ENCODE results near the gene TAS1R3.

The TAS1R3 gene

DNA sequence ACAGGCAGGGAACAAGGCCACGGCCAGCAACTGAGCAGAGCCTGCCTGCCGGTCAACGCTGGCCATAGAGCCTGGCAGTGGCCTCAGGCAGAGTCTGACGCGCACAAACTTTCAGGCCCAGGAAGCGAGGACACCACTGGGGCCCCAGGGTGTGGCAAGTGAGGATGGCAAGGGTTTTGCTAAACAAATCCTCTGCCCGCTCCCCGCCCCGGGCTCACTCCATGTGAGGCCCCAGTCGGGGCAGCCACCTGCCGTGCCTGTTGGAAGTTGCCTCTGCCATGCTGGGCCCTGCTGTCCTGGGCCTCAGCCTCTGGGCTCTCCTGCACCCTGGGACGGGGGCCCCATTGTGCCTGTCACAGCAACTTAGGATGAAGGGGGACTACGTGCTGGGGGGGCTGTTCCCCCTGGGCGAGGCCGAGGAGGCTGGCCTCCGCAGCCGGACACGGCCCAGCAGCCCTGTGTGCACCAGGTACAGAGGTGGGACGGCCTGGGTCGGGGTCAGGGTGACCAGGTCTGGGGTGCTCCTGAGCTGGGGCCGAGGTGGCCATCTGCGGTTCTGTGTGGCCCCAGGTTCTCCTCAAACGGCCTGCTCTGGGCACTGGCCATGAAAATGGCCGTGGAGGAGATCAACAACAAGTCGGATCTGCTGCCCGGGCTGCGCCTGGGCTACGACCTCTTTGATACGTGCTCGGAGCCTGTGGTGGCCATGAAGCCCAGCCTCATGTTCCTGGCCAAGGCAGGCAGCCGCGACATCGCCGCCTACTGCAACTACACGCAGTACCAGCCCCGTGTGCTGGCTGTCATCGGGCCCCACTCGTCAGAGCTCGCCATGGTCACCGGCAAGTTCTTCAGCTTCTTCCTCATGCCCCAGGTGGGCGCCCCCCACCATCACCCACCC lies at the start of gene TAS1R3:
Gene TAS1R3 (plus strand): TSS at position 213 of the 898 bp plus-strand sequence. CDS start 66 bp downstream, at position 279.
- no peak for DNase-seq (ENCODE audit: low read depth, low spot score)
- in situ Hi-C loops (cut with HindIII; ENCODE audit: low sequenced_read_pairs) = no loop called here
- TF ChIP-seq, protein P1, sequence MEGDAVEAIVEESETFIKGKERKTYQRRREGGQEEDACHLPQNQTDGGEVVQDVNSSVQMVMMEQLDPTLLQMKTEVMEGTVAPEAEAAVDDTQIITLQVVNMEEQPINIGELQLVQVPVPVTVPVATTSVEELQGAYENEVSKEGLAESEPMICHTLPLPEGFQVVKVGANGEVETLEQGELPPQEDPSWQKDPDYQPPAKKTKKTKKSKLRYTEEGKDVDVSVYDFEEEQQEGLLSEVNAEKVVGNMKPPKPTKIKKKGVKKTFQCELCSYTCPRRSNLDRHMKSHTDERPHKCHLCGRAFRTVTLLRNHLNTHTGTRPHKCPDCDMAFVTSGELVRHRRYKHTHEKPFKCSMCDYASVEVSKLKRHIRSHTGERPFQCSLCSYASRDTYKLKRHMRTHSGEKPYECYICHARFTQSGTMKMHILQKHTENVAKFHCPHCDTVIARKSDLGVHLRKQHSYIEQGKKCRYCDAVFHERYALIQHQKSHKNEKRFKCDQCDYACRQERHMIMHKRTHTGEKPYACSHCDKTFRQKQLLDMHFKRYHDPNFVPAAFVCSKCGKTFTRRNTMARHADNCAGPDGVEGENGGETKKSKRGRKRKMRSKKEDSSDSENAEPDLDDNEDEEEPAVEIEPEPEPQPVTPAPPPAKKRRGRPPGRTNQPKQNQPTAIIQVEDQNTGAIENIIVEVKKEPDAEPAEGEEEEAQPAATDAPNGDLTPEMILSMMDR (IDR thresholded peaks at IDR 0.05; ENCODE audit: low read depth, low read length) = no peak
- no peak within 1 kb of the TSS for H3K4me3 ChIP-seq (ENCODE audit: low read depth, low read length)

DNA sequence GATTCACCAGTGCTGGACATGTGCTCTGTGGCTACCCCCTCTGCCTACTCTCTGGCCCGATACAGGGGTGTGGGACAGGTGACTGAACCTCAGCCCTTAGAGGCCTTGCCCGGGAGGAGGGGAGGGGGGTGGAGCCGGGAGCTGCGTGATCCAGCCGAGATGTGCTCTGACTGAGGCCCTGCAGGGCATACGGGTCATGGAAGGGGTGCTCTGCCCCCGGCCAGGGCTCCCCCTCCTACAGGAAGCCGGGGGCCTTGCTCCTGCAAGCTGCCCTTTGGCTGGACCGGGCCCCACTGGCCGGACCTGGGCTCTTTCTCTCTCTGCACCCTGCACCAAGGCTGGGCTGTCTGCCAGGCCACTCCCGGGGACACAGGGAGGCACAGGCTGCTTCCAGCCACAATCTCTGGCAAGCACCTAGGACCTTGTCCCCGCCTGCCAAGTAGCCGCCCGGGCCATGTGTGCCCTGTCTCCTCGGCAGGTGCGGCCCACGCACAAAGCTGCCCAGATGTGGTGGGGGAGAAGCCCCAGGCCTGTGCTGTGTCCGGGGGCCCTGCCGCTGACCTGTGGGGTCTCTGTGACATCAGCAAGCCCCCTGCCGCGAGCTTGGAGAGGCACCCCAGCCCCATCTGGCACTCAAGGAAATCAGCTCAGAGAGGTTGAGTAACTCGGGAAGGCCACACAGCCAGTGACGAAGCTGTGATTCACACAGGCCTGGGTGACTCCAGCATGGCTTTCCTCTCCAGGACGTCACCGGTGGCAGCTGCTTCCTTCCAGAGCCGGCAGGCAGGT lies 49.4 kb upstream of the TAS1R3 start:
- in situ Hi-C loops (cut with HindIII; ENCODE audit: low sequenced_read_pairs) = no loop called here
- TF ChIP-seq, protein P1 (IDR thresholded peaks at IDR 0.05; ENCODE audit: low read depth, low read length) = no peak
- no peak for DNase-seq (ENCODE audit: low read depth, low spot score)
- H3K4me3 ChIP-seq (ENCODE audit: low read depth, low read length) = no peak overlapping the region

DNA sequence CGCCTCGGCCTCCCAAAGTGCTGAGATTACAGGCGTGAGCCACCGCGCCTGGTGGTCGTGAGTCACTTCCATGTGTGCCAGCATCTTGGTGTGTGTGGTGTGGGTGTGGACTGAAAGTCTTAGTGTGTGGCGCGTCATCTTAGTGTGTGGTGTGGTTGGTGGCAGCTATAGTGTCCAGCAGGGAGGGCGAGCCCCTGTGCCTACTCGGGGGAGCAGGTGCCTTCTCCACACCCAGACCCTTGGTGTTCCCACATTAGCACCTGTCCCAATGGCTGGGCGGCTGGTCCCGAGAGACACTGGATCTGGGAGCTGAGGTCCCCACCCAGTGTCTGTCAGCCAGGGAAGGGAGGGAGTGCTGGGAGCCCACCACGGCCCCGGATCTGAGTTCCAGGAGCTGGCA lies 48.1 kb upstream of the TAS1R3 start:
- in situ Hi-C loops (cut with HindIII; ENCODE audit: low sequenced_read_pairs) = no loop called here
- TF ChIP-seq, protein P1 (IDR thresholded peaks at IDR 0.05; ENCODE audit: low read depth, low read length) = no peak
- H3K4me3 ChIP-seq (ENCODE audit: low read depth, low read length) = no peak overlapping the region
- DNase-seq (ENCODE audit: low read depth, low spot score) = no peak

DNA sequence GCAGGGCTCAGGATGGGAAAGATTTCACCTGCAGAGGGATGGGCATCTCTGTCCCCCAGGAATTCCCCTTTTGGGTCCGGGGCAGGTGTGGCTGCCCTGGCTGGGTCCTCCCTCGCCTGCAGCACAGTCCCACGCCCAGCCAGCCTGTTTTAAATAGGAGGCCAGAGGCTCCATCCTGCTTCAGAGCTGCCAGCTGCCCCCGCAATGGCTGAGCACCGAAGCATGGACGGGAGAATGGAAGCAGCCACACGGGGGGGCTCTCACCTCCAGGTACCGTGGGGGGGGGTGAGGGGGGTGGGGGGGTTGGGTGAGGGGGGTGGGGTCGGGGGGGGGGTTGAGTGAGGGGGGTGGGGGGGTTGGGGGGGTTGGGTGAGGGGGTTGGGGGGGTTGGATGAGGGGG lies 47.3 kb upstream of the TAS1R3 start:
- in situ Hi-C loops (cut with HindIII; ENCODE audit: low sequenced_read_pairs) = no loop called here
- no peak overlapping the region for H3K4me3 ChIP-seq (ENCODE audit: low read depth, low read length)
- no peak for DNase-seq (ENCODE audit: low read depth, low spot score)
- TF ChIP-seq, protein P1 (IDR thresholded peaks at IDR 0.05; ENCODE audit: low read depth, low read length) = peak; percentile 3

DNA sequence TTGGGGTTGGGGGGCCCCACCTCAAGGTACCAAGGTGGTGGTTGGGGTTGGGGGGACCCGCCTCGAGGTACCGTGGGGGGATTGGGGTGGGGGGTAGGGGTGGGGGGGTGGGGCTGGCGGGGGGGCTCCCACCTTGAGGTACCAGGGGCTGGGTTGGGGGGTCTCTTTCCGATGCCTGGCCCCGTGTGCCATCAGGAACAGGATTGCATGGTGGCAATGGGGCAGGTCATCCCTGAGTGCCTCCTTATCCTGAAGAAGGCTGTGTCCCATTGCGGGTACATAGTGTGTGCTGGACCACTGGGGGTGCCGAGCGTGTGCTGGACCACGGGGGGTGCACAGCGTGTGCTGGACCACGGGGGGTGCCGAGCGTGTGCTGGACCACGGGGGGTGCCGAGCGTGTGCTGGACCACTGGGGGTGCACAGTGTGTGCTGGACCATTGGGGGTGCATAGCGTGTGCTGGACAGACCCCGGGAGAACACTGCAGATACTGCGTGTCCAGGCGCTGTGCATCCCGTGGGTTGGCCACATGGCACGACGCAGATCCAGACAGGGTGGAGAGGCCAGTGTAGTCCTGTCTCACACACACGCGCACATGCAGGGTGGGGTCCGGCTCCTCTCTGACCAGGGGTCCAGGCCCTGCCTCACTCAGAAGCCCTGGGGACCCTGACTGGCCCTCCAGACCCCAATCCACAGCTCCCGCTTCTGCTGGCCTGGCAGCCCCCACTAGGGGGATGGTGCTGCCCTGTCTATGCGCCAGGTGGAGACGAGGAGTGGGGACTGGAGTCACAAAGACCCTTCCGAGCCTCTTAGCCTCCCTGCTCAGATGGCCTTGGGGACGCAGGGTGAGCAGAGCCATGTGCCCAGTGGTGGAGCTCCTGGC lies 46.6 kb upstream of the TAS1R3 start:
- in situ Hi-C loops (cut with HindIII; ENCODE audit: low sequenced_read_pairs) = no loop called here
- no peak overlapping the region for H3K4me3 ChIP-seq (ENCODE audit: low read depth, low read length)
- no peak for DNase-seq (ENCODE audit: low read depth, low spot score)

More for the DNA sequence above, 46.6 kb upstream of the TAS1R3 start:
- TF ChIP-seq, protein P1 (IDR thresholded peaks at IDR 0.05; ENCODE audit: low read depth, low read length) = no peak

Data from astrocyte of the spinal cord (primary cell).